GM12873 (cell line): ENCODE measurements around the gene STK32B.

Experiments
- CTCF ChIP-seq: IDR thresholded peaks from 2 replicates; pipeline ENCODE4 v1.5.1; 2012; ENCODE audit warnings: low read depth, mild to moderate bottlenecking, moderate library complexity, low read length, control low read depth; ENCODE audit not compliant: insufficient read depth; ENCODE audit errors: missing control alignments

The STK32B gene

GRCh38 chr4:5041699-5042098, 9.6 kb upstream of the STK32B start:
- TF ChIP-seq CTCF = no peak

- TF ChIP-seq CTCF = no peak
Measured at GRCh38 chr4:5043579-5043978, 7.7 kb upstream of the STK32B start.

GRCh38 chr4:5044341-5044740, 6.9 kb upstream of the STK32B start:
- TF ChIP-seq CTCF = no peak

GRCh38 chr4:5045097-5045496, 6.2 kb upstream of the STK32B start:
- TF ChIP-seq CTCF = no peak

- no peak for TF ChIP-seq CTCF
Measured at GRCh38 chr4:5048721-5049120, 2.6 kb upstream of the STK32B start.

- TF ChIP-seq CTCF = peak; percentile 61
Measured at GRCh38 chr4:5050520-5051277, 581 bp upstream of the STK32B start.

GRCh38 chr4:5052204-5052702, 973 bp downstream of the STK32B start:
- TF ChIP-seq CTCF = no peak
